GM23248 (cell line): ENCODE results near the gene TMEM143. TPM values are rescaled to one million over a fixed set of nuclear protein-coding genes. Genes with fewer than 3 reads are reported as not detected.
"Not testable (repeated sequence)": the region's sequence is repeated elsewhere in the genome, so short reads cannot be mapped to it uniquely, and the experiment has no call there.

Experiments used
- DNase-seq: peaks from one replicate; pipeline ENCODE4 v3.0.0-alpha.2; 2015
- H2AFZ ChIP-seq: fragments of 200-600 bp; sonication (generic); 2 replicates; pipeline ENCODE4 v1.6.1; 2016; ENCODE audit warnings: antibody characterized with exemption
- H3F3A ChIP-seq: fragments of 200-600 bp; sonication (generic); 2 replicates; pipeline ENCODE4 v1.6.1; 2016; ENCODE audit warnings: mild to moderate bottlenecking, antibody characterized with exemption, mixed run types; ENCODE audit not compliant: insufficient read depth
- H3K27ac ChIP-seq: fragments of 200-600 bp; sonication (generic); 2 replicates; pipeline ENCODE4 v1.5.1; 2016; ENCODE audit warnings: mild to moderate bottlenecking
- H3K27me3 ChIP-seq: fragments of 200-600 bp; sonication (generic); replicated peaks from 2 replicates; pipeline ENCODE4 v1.6.1; 2016; ENCODE audit warnings: mild to moderate bottlenecking; ENCODE audit not compliant: insufficient read depth
- H3K36me3 ChIP-seq: fragments of 200-600 bp; sonication (generic); 2 replicates; pipeline ENCODE4 v1.6.1; 2016; ENCODE audit warnings: low read depth, mild to moderate bottlenecking
- H3K4me1 ChIP-seq: fragments of 200-600 bp; sonication (generic); 2 replicates; pipeline ENCODE4 v1.6.1; 2016; ENCODE audit warnings: mild to moderate bottlenecking; ENCODE audit not compliant: insufficient read depth
- H3K4me2 ChIP-seq: fragments of 200-600 bp; sonication (generic); one replicate; pipeline ENCODE4 v1.6.1; 2016; ENCODE audit warnings: mild to moderate bottlenecking; ENCODE audit not compliant: unreplicated experiment
- H3K4me3 ChIP-seq: fragments of 200-600 bp; sonication (generic); 2 replicates; pipeline ENCODE4 v1.5.1; 2016; ENCODE audit warnings: mild to moderate bottlenecking
- H3K79me2 ChIP-seq: fragments of 200-600 bp; sonication (generic); 2 replicates; pipeline ENCODE4 v1.6.1; 2016; ENCODE audit warnings: mild to moderate bottlenecking; ENCODE audit not compliant: insufficient read depth
- H3K9ac ChIP-seq: fragments of 200-600 bp; sonication (generic); 2 replicates; pipeline ENCODE4 v1.6.1; 2016; ENCODE audit warnings: mild to moderate bottlenecking
- H3K9me2 ChIP-seq: fragments of 200-600 bp; sonication (generic); 2 replicates; pipeline ENCODE4 v1.6.1; 2016; ENCODE audit warnings: mixed run types, mild to moderate bottlenecking, moderate library complexity; ENCODE audit not compliant: insufficient read depth
- H3K9me3 ChIP-seq: fragments of 200-600 bp; sonication (generic); one replicate; pipeline ENCODE4 v1.6.1; 2017; ENCODE audit warnings: low read depth
- H4K20me1 ChIP-seq: fragments of 200-600 bp; sonication (generic); 2 replicates; pipeline ENCODE4 v1.6.0; 2016; ENCODE audit not compliant: insufficient read depth
- EZH2 ChIP-seq: fragments of 200-600 bp; sonication (generic); IDR thresholded peaks from 2 replicates; pipeline ENCODE4 v1.6.1; 2018; ENCODE audit warnings: antibody characterized with exemption, mild to moderate bottlenecking; ENCODE audit not compliant: insufficient read depth, poor library complexity, severe bottlenecking
- EZH2phosphoT487 ChIP-seq: fragments of 200-600 bp; sonication (generic); IDR thresholded peaks from 2 replicates; pipeline ENCODE4 v1.6.1; 2018; ENCODE audit warnings: antibody characterized with exemption, moderate library complexity, mild to moderate bottlenecking, low read depth; ENCODE audit not compliant: insufficient read depth
- WGBS, 2 experiments: methylation state at CpG; one replicate each; pipeline ENCODE4 v1.1.6; 2015 to 2017; ENCODE audit warnings: low lambda C conversion rate in 2 of 2, low coverage in 1 of 2; ENCODE audit errors: missing lambda C conversion rate in 2 of 2; 5-methylcytosine and 5-hydroxymethylcytosine counted together
- in situ Hi-C: fragments of 300-500 bp; cut with MboI; formaldehyde crosslinking; loops from 2 replicates; pipeline ENCODE4 v1.15.0; 2020
- polyA plus RNA-seq: library from polyadenylated mRNA; unstranded; fragments of >200 nt; fragmentation: Nextera tagmentation; extraction: Ambion mirVana; gene quantifications from 2 replicates; pipeline ENCODE4 v1.2.1, GENCODE V29; 2016
- total RNA-seq: library from RNA; depleted of rRNA; stranded (reverse); fragments of >200 nt; shearing (Covaris generic); gene quantifications from 2 replicates; pipeline ENCODE4 v1.2.3, GENCODE V29; 2014

The TMEM143 gene
- total and polyA plus RNA-seq, 2 experiments from 2014 or later: 7.6 to 8.6 TPM

DNA sequence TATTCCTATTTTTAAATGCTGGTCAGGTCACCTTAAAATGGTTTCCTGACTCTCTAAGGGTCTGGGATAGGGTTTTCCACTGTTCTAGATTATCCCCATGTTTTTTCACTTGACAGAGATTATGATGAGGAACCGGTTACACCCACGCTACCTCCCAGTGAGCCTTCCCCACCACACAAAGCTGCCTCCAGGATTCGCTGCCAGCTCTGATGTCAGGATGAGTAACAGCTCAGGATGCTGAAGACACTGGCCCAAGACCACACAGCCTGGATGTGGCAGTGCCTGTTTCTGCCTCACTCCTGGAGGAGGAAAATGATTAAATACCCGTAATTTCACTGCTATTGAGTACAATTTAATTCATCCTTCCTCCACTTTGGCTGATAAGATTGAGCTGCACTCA lies 70.9 kb downstream of the TMEM143 start:
- in situ Hi-C loops: no loop called here
- peaks cover 10% of the 10 kb centered on the region; the same call in 1 of the 2 replicates for H3F3A ChIP-seq
- no peak overlapping the region for H2AFZ ChIP-seq
- DNase-seq: peak; percentile 97
- no peaks in the 10 kb centered on the region for H4K20me1 ChIP-seq
- peak overlapping the region; percentile 10 for H3K4me2 ChIP-seq
- no peaks in the 10 kb centered on the region for H3K27me3 ChIP-seq
- H3K79me2 ChIP-seq: no peaks in the 10 kb centered on the region
- H3K4me3 ChIP-seq: no peak overlapping the region
- TF ChIP-seq EZH2phosphoT487 (no peak), EZH2 (no peak)
- peaks cover 13% of the 10 kb centered on the region for H3K4me1 ChIP-seq
- no peaks in the 10 kb centered on the region for H3K9me2 ChIP-seq
- H3K9me3 ChIP-seq: no peaks in the 10 kb centered on the region
- no peaks in the 10 kb centered on the region for H3K36me3 ChIP-seq
- no peak overlapping the region for H3K27ac ChIP-seq
- WGBS, 2 experiments: 1 to 7% methylated on average over 4 of the region's 4 CpGs
- H3K9ac ChIP-seq: no peak overlapping the region

GRCh38 chr19:48291489-48291815 lies 72.3 kb downstream of the TMEM143 start:
- H3K27ac ChIP-seq, H3K36me3 ChIP-seq, in situ Hi-C loops, H3F3A ChIP-seq, H3K79me2 ChIP-seq, H4K20me1 ChIP-seq, H3K9me3 ChIP-seq, H3K9ac ChIP-seq, H3K27me3 ChIP-seq, DNase-seq, H3K9me2 ChIP-seq: not testable (repeated sequence)
- H3K4me1 ChIP-seq: peaks cover 13% of the 10 kb centered on the region
- H3K4me3 ChIP-seq: 0 out of 2 replicates have a peak overlapping the region, but pooled peaks have one; percentile 79
- peak overlapping the region; percentile 95 for H2AFZ ChIP-seq
- peak overlapping the region; percentile 93 for H3K4me2 ChIP-seq
- WGBS, 2 experiments: 9 to 12% methylated on average over 11 of the region's 11 CpGs

DNA sequence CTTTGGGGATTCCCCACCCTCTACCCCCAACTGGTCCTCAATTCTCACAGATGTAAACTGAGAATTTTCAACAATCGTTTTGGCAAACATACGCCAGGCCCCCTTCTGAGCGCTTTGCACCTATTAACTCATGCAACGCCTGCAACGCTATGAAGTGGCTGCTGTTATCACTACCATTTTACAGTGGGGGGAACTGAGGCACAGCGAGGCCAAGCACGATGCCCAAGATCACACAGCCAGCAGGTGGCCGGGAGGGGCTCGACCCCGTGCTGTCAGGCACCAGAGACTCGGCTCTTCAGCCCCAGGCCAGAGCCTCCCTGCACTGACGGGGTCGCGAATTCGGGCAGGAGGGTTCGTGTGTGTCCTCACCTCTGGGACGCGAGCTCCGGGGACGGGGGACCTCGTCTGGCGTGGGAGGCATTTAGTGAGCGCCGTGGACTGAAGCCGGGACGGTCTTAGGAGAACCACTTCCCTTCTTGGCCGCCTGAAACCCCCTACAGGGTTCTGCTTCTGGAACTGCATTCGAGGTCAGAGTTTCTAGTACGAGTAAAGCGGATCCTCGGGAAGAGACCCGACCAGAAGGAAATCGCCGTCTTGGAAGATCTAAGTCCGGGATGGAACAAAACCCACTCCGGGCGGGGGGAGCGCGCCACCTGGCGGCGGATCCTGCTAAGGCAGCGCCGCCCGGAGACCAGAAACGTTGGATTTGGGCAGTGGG lies 72.8 kb downstream of the TMEM143 start:
- no peaks in the 10 kb centered on the region for H3K9me3 ChIP-seq
- H3K36me3 ChIP-seq: no peaks in the 10 kb centered on the region
- H3K27ac ChIP-seq: no peak overlapping the region
- H3K9ac ChIP-seq: peak overlapping the region; percentile 50
- H3K9me2 ChIP-seq: no peaks in the 10 kb centered on the region
- H3K4me3 ChIP-seq: peak overlapping the region; percentile 79
- no peaks in the 10 kb centered on the region for H3K27me3 ChIP-seq
- peaks cover 13% of the 10 kb centered on the region for H3K4me1 ChIP-seq
- TF ChIP-seq EZH2 (no peak), EZH2phosphoT487 (no peak)
- H4K20me1 ChIP-seq: no peaks in the 10 kb centered on the region
- WGBS, 2 experiments: 0 to 1% methylated on average over 35 to 45 of the region's 45 CpGs
- H2AFZ ChIP-seq: peak overlapping the region; percentile 95
- H3F3A ChIP-seq: peaks cover 10% of the 10 kb centered on the region; the same call in 1 of the 2 replicates
- in situ Hi-C loops: no loop called here
- peak; percentile 85 for DNase-seq
- H3K79me2 ChIP-seq: no peaks in the 10 kb centered on the region
- H3K4me2 ChIP-seq: peak overlapping the region; percentile 93

DNA sequence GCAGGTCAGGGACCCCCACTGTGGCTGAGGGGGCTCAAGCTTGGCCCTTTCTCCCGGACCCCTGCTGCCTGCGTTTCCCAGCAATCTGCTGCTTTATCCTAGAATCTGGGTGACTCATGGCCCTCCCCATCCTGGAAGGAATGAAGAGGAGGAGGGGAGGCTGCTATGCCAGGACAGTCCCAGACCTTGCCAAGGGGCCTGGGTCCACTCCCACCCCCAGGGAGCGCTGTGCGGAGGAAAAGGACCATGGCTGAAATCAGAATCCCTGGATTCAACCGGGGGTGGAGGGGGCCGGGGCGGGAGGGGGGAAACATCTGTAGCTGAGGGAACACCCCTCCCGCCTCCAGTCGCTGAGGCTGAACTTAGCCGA lies 73.4 kb downstream of the TMEM143 start:
- Histone ChIP-seq H4K20me1 (no peaks in the 10 kb centered on the region), H2AFZ (peak overlapping the region; percentile 95), H3K4me3 (peak overlapping the region; percentile 79), H3K79me2 (no peaks in the 10 kb centered on the region), H3K27ac (no peak overlapping the region), H3K9me2 (no peaks in the 10 kb centered on the region), H3K4me2 (peak overlapping the region; percentile 93), H3K4me1 (peaks cover 13% of the 10 kb centered on the region), H3K27me3 (no peaks in the 10 kb centered on the region), H3F3A (peaks cover 10% of the 10 kb centered on the region; the same call in 1 of the 2 replicates), H3K36me3 (no peaks in the 10 kb centered on the region), H3K9ac (no peak overlapping the region), H3K9me3 (no peaks in the 10 kb centered on the region)
- in situ Hi-C loops: no loop called here
- peak; percentile 70 for DNase-seq
- 1 to 4% methylated on average over 5 to 10 of the region's 10 CpGs for WGBS, 2 experiments
- TF ChIP-seq EZH2phosphoT487: no peak
- TF ChIP-seq EZH2: no peak

DNA sequence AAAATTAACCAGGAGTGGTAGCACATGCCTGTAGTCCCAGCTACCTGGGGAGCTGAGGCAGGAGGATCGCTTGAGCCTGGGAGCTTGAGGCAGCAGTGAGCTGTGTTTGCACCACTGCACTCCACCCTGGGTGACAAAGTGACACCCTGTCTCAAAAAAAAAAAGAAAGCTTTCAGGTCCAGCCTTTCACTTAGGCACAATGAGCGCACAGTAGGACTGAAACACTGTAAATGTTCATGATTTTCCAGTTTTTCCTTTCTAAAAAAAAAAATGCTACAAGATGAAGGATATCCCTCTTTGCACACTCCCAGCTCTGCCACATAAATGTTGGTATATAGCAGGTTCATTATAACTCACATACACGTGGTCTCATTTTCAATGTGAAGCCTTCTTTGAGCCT lies 76.0 kb downstream of the TMEM143 start:
- no peaks in the 10 kb centered on the region for H3K27me3 ChIP-seq
- no peak overlapping the region for H3K27ac ChIP-seq
- in situ Hi-C loops: no loop called here
- no peaks in the 10 kb centered on the region for H3K79me2 ChIP-seq
- DNase-seq: no peak
- no peak overlapping the region for H3K4me2 ChIP-seq
- no peaks in the 10 kb centered on the region for H4K20me1 ChIP-seq
- no peak overlapping the region for H2AFZ ChIP-seq
- H3F3A ChIP-seq: 0 out of 2 replicates have a peak, but pooled peaks cover 3% of the 10 kb centered on the region
- peaks cover 9% of the 10 kb centered on the region for H3K4me1 ChIP-seq
- 85 to 88% methylated on average over 3 of the region's 3 CpGs for WGBS, 2 experiments
- H3K9ac ChIP-seq: no peak overlapping the region
- TF ChIP-seq EZH2: no peak
- no peak for TF ChIP-seq EZH2phosphoT487
- no peaks in the 10 kb centered on the region for H3K9me3 ChIP-seq
- H3K9me2 ChIP-seq: no peaks in the 10 kb centered on the region
- no peaks in the 10 kb centered on the region for H3K36me3 ChIP-seq
- no peak overlapping the region for H3K4me3 ChIP-seq
